ENCODE measurements around the gene MACROD1. TPM values are rescaled to one million over a fixed set of nuclear protein-coding genes. Genes with fewer than 3 reads are reported as not detected.

MACROD1 gene
- 36.9 to 54.4 TPM (median 52.9 TPM) in 3 replicates for total RNA-seq (2021)
- percentile 52 among the genes with signal in this experiment for Bru-seq, nascent RNA
- long read RNA-seq, experiment 1, transcript MACROD1-201 (11 exons, 1,205 nt), result major isoform, 60 of 104 reads
- long read RNA-seq, experiment 1, partial matches to known transcripts, result 8 of 104 reads
- long read RNA-seq, experiment 1, other reads (novel, unspliced or antisense), result 34 of 104 reads
- long read RNA-seq, experiment 2, transcript MACROD1-201 (11 exons, 1,205 nt), result major isoform, 18 of 64 reads
- long read RNA-seq, experiment 2, partial matches to known transcripts, result 7 of 64 reads
- long read RNA-seq, experiment 2, other reads (novel, unspliced or antisense), result 38 of 64 reads
- long read RNA-seq, experiment 3, partial matches to known transcripts, result 1 of 4 reads
- long read RNA-seq, experiment 3, other reads (novel, unspliced or antisense), result 3 of 4 reads

- Mint-ChIP-seq H3K27me3 (ENCODE audit: low read depth) (no peaks in the 10 kb centered on the region), H3K9me3 (peaks cover 4% of the 10 kb centered on the region; the same call in 1 of the 2 replicates), H3K36me3 (peaks cover 8% of the 10 kb centered on the region; the same call in 1 of the 2 replicates), H3K27ac (peak within 1 kb of the TSS; percentile 86), H3K4me3 (peak within 1 kb of the TSS; percentile 74), H3K4me1 (peaks cover 22% of the 10 kb centered on the region)
- CTCF ChIA-PET, result interaction anchor here (1.0 to 2.5 kb wide), 4 partner anchors 13 to 165 kb away, joined by 4 to 11 read pairs (median 8); partner anchors contain the start of genes NUDT22, STIP1 and TRPT1
- POLR2A ChIA-PET, result interaction anchor here (0.9 to 2.0 kb wide), 2 partner anchors 16 to 20 kb away, joined by 7 to 11 read pairs; partner anchors contain the start of gene STIP1
- peak; percentile 77 for ATAC-seq
- peak; percentile 80 for DNase-seq (ENCODE audit: low spot score)
- TF ChIP-seq ZNF138 (CRISPR knock-in tag; conservative IDR thresholded peaks at IDR 0.05) (no peak), ZBTB43 (CRISPR knock-in tag; IDR thresholded peaks at IDR 0.05) (peak; percentile 53; the same call in 1 of the 2 replicates), HMGXB4 (CRISPR knock-in tag; IDR thresholded peaks at IDR 0.05) (peak; percentile 61; the same call in 1 of the 2 replicates), SP1 (CRISPR knock-in tag; conservative IDR thresholded peaks at IDR 0.05) (peak; percentile 24; the same call in 1 of the 2 replicates), MLX (CRISPR knock-in tag; IDR thresholded peaks at IDR 0.05) (peak; percentile 71; the same call in 1 of the 2 replicates), ESRRA (CRISPR knock-in tag; IDR thresholded peaks at IDR 0.05; ENCODE audit: borderline replicate concordance) (no peak), ETV6 (CRISPR knock-in tag; IDR thresholded peaks at IDR 0.05) (peak; percentile 76; the same call in 1 of the 2 replicates), OVOL2 (CRISPR knock-in tag; IDR thresholded peaks at IDR 0.05; ENCODE audit: borderline replicate concordance) (no peak), TP53 (CRISPR knock-in tag; IDR thresholded peaks at IDR 0.05) (no peak), ZNF671 (CRISPR knock-in tag; IDR thresholded peaks at IDR 0.05) (no peak), SMAD3 (CRISPR knock-in tag; IDR thresholded peaks at IDR 0.05; ENCODE audit: borderline replicate concordance) (0 out of 2 replicates have a peak, but pooled peaks have one; percentile 11), FOXP1 (CRISPR knock-in tag; IDR thresholded peaks at IDR 0.05; ENCODE audit: borderline replicate concordance) (peak; percentile 42; the same call in 1 of the 2 replicates), ELF4 (CRISPR knock-in tag; IDR thresholded peaks at IDR 0.05; ENCODE audit: low read depth) (peak; percentile 23; the same call in 1 of the 2 replicates), MAX (CRISPR knock-in tag; IDR thresholded peaks at IDR 0.05) (peak; percentile 77), CDX4 (CRISPR knock-in tag; IDR thresholded peaks at IDR 0.05; ENCODE audit: borderline replicate concordance) (no peak), ZNF512 (CRISPR knock-in tag; IDR thresholded peaks at IDR 0.05; ENCODE audit: borderline replicate concordance) (no peak), ZNF232 (CRISPR knock-in tag; IDR thresholded peaks at IDR 0.05) (peak; percentile 61; the same call in 1 of the 2 replicates), KAT7 (CRISPR knock-in tag; IDR thresholded peaks at IDR 0.05; ENCODE audit: borderline replicate concordance) (no peak), PRRX2 (CRISPR knock-in tag; IDR thresholded peaks at IDR 0.05) (no peak), NR2C2 (CRISPR knock-in tag; IDR thresholded peaks at IDR 0.05) (no peak), IRF2 (CRISPR knock-in tag; IDR thresholded peaks at IDR 0.05; ENCODE audit: borderline replicate concordance, low read depth) (no peak), NFATC4 (CRISPR knock-in tag; IDR thresholded peaks at IDR 0.05) (no peak), RELA (CRISPR knock-in tag; IDR thresholded peaks at IDR 0.05; ENCODE audit: borderline replicate concordance) (0 out of 2 replicates have a peak, but pooled peaks have one; percentile 33), SMAD4 (CRISPR knock-in tag; IDR thresholded peaks at IDR 0.05) (no peak), TEAD1 (CRISPR knock-in tag; IDR thresholded peaks at IDR 0.05) (peak; percentile 78), CREM (CRISPR knock-in tag; IDR thresholded peaks at IDR 0.05) (peak; percentile 23; the same call in 1 of the 2 replicates)
Measured at GRCh38 chr11:64165842-64166635, at the start of gene MACROD1. Gene MACROD1 (minus strand): TSS chr11:64166113. CDS start chr11:64165994, 119 bp downstream.

Measured in WTC11 (cell line).